DND-41 (cell line): ENCODE data around the gene SFMBT2.

Experiments used
- ATAC-seq: fragments of 200-7000 bp; cut with Tn5 transposase; 3 replicates; pipeline ENCODE4 v1.9.1; 2021; ENCODE audit warnings: low read depth; ENCODE audit not compliant: insufficient read depth
- DNase-seq: peaks from one replicate; pipeline ENCODE4 v3.0.0-alpha.2; 2020
- H2AFZ ChIP-seq: 2 replicates; pipeline ENCODE4 v1.6.0; 2012; ENCODE audit warnings: low read depth, low read length
- H3K27ac ChIP-seq: 2 replicates; pipeline ENCODE4 v1.5.1; 2012; ENCODE audit warnings: low read length, inconsistent platforms
- H3K27me3 ChIP-seq: fragments of 200-600 bp; sonication (generic); 2 replicates; pipeline ENCODE4 v1.6.0; 2012; ENCODE audit warnings: low read length, mild to moderate bottlenecking, inconsistent platforms; ENCODE audit not compliant: insufficient read depth, poor library complexity
- H3K36me3 ChIP-seq: 2 replicates; pipeline ENCODE4 v1.5.1; 2012; ENCODE audit warnings: low read length, inconsistent platforms; ENCODE audit not compliant: insufficient read depth
- H3K4me1 ChIP-seq: 2 replicates; pipeline ENCODE4 v1.5.1; 2012; ENCODE audit warnings: mild to moderate bottlenecking, low read length; ENCODE audit not compliant: insufficient read depth
- H3K4me2 ChIP-seq: 2 replicates; pipeline ENCODE4 v1.6.0; 2012; ENCODE audit warnings: mild to moderate bottlenecking, moderate library complexity, low read length, inconsistent platforms; ENCODE audit not compliant: insufficient read depth
- H3K4me3 ChIP-seq, 2 experiments: fragments of 200-600 bp in 1 of 2; shearing (Covaris generic) in 1 of 2; 2 replicates each; pipeline ENCODE4 v1.5.1; 2012 to 2016; ENCODE audit warnings: inconsistent platforms in 2 of 2, low read length in 2 of 2, mild to moderate bottlenecking in 2 of 2, low read depth in 1 of 2, moderate library complexity in 1 of 2
- H3K79me2 ChIP-seq: 2 replicates; pipeline ENCODE4 v1.6.0; 2012; ENCODE audit warnings: low read length, inconsistent platforms; ENCODE audit not compliant: insufficient read depth
- H3K9ac ChIP-seq: 2 replicates; pipeline ENCODE4 v1.6.0; 2012; ENCODE audit warnings: low read depth, mild to moderate bottlenecking, inconsistent platforms, low read length, moderate library complexity
- H3K9me3 ChIP-seq: 2 replicates; pipeline ENCODE4 v1.5.1; 2012; ENCODE audit warnings: low read length, moderate library complexity, mild to moderate bottlenecking, inconsistent platforms; ENCODE audit not compliant: insufficient read depth, severe bottlenecking
- H4K20me1 ChIP-seq: 2 replicates; pipeline ENCODE4 v1.6.0; 2012; ENCODE audit warnings: low read length; ENCODE audit not compliant: insufficient read depth
- CTCF ChIP-seq: IDR thresholded peaks from 2 replicates; pipeline ENCODE4 v1.5.1; 2012; ENCODE audit warnings: borderline replicate concordance, low read length, moderate library complexity, mild to moderate bottlenecking; ENCODE audit not compliant: poor library complexity, severe bottlenecking; ENCODE audit errors: extremely low read depth
- EZH2 ChIP-seq: IDR thresholded peaks from 3 replicates; pipeline ENCODE4 v1.6.1; 2012; ENCODE audit warnings: borderline replicate concordance, low read depth, mild to moderate bottlenecking, moderate library complexity, low read length, inconsistent platforms; ENCODE audit not compliant: severe bottlenecking

SFMBT2 gene

GRCh38 chr10:7287377-7287776, 123.5 kb downstream of the SFMBT2 start:
- peaks cover 79% of the 10 kb centered on the region for H4K20me1 ChIP-seq
- no peak for DNase-seq
- H3K79me2 ChIP-seq, result peaks cover 98% of the 10 kb centered on the region
- ATAC-seq, result no peak
- H3K36me3 ChIP-seq, result peaks cover 50% of the 10 kb centered on the region
- no peaks in the 10 kb centered on the region for H3K27me3 ChIP-seq
- H3K4me1 ChIP-seq, result no peaks in the 10 kb centered on the region
- no peaks in the 10 kb centered on the region for H3K9me3 ChIP-seq
- H3K9ac ChIP-seq, result no peak overlapping the region
- TF ChIP-seq EZH2 (no peak), CTCF (no peak)
- H3K4me3 ChIP-seq, result no peak overlapping the region
- no peak overlapping the region for H3K27ac ChIP-seq
- H2AFZ ChIP-seq, result no peak overlapping the region
- H3K4me2 ChIP-seq, result no peak overlapping the region

- Histone ChIP-seq H3K27me3 (no peaks in the 10 kb centered on the region), H3K79me2 (peaks cover 98% of the 10 kb centered on the region), H2AFZ (no peak overlapping the region), H3K4me1 (no peaks in the 10 kb centered on the region), H3K9ac (no peak overlapping the region), H4K20me1 (peaks cover 69% of the 10 kb centered on the region), H3K27ac (no peak overlapping the region), H3K9me3 (no peaks in the 10 kb centered on the region), H3K4me2 (no peak overlapping the region), H3K4me3 (no peak overlapping the region), H3K36me3 (peaks cover 53% of the 10 kb centered on the region)
- no peak for TF ChIP-seq EZH2
- DNase-seq (no peak), ATAC-seq (no peak)
Observed at GRCh38 chr10:7285522-7286322, 125.1 kb downstream of the SFMBT2 start.

- no peak for ATAC-seq
- Histone ChIP-seq H3K4me2 (no peak overlapping the region), H3K27me3 (no peaks in the 10 kb centered on the region)
Observed at GRCh38 chr10:7283246-7283645, 127.6 kb downstream of the SFMBT2 start.

More at GRCh38 chr10:7283246-7283645, 127.6 kb downstream of the SFMBT2 start:
- Histone ChIP-seq H4K20me1 (peaks cover 62% of the 10 kb centered on the region), H3K9me3 (no peaks in the 10 kb centered on the region), H3K79me2 (peaks cover 97% of the 10 kb centered on the region), H3K36me3 (peaks cover 76% of the 10 kb centered on the region), H3K27ac (no peak overlapping the region; the same call in 1 of the 2 replicates), H3K4me3 (no peak overlapping the region), H2AFZ (no peak overlapping the region), H3K9ac (no peak overlapping the region), H3K4me1 (no peaks in the 10 kb centered on the region)
- no peak for TF ChIP-seq CTCF
- no peak for TF ChIP-seq EZH2
- DNase-seq, result no peak
